ENCODE measurements around the gene OR10H4.

GRCh38 chr19:15923702-15924101 lies 25.1 kb upstream of the OR10H4 start:
- TF ChIP-seq CTCF (IDR thresholded peaks at IDR 0.05) (no peak), POLR2A (IDR thresholded peaks at IDR 0.05) (no peak), POLR2AphosphoS5 (IDR thresholded peaks at IDR 0.05) (no peak), EP300 (IDR thresholded peaks at IDR 0.05) (no peak)
